Adipose tissue (tissue), 3 donors: Measurements from ENCODE around the gene GNA12. TPM values are rescaled to one million over a fixed set of nuclear protein-coding genes. Genes with fewer than 3 reads are reported as not detected.

Source experiments
- H3K27ac ChIP-seq: one replicate; pipeline ENCODE4 v1.5.1; 2013; ENCODE audit warnings: low read depth, low read length
- WGBS, 3 donors: extraction: QIAGEN DNeasy Blood & Tissue Kit; methylation state at CpG; one replicate each; pipeline ENCODE4 v1.1.7; 2013; 5-methylcytosine and 5-hydroxymethylcytosine counted together
- polyA plus RNA-seq, 3 donors: library from polyadenylated mRNA; stranded (reverse); fragments of 200-250 nt; gene quantifications; one replicate each; pipeline ENCODE4 v1.2.3, GENCODE V29; 2013
- donor health status: healthy with polysubstance abuse.
- donor health status: Bipolar disorder and iron deficiency.
- donor health status: healthy.

The GNA12 gene
- polyA plus RNA-seq, 3 donors: 14.8 to 42.6 (median 39.9) TPM

GRCh38 chr7:2811476-2812113 is 32.5 kb downstream of the GNA12 start:
- 49 to 88% (median 55%) methylated on average over 19 of the region's 19 CpGs for WGBS, 3 donors
- H3K27ac ChIP-seq: peak overlapping the region; percentile 9

DNA sequence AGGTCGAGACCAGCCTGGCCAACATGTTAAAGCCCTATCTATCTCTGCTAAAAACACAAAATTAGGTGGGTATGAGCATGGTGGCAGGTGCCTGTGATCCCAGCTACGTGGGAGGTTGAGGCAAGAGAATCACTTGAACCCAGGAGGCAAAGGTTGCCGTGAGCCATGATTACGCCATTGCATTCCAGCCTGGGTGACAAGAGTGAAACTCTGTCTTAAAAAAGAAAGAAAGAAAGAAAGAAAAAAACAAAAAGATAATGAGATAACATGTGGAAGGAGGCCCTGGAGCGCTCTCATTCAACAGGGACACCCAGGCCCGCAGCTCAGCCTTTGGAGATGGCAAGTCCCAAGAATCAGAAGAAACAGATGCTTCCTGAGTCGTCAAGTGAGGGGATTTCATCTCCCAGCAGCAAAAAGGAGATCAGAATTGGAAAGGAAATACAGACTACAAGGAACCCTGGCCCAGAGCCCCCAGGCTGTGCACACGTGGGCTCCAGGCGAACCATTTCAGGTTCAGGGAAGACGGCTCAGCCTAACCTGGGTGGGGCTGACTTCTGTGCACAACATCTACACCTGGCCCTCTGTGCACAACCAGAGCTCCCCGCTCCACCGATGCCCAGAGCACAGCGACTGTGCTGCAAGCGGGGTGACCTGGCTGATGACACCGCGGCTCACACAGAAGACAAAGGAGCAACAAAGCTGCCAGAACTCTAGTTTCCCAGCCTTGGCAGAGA is 33.3 kb downstream of the GNA12 start:
- no peak overlapping the region for H3K27ac ChIP-seq
- WGBS, 3 donors: 60 to 85% (median 68%) methylated on average over 16 of the region's 16 CpGs

DNA sequence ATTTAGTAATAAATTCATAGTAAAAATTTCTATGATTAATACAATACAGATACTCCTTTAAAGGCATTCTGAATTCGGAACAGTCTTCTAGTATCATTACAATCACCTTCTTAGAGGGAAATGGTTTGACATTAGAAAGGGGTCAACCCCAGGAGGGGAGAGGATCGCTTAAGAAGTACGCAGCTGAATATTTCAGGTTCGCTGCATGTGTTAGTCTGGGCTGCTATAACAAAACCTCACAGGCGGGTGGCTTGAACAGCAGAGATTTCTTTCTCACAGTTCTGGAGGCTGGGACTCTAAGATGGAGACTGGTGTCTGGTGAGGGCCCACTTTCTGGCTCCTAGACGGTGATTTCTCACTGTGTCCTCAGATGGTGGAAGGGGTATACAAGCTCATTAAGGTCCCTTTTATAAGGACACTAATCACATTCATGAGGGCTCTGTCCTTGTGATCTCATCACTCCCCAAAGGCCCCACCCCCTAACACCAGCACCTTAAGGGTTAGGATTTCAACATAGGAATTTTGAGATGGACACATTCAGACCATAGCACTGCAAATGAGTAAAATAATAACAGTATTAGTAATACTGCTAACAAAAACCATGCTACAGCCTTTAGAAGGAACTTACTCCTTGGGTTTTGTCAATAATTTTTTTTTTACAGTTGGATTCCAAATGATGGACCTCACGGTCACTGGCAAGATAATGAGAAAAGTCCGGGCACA is 34.0 kb downstream of the GNA12 start:
- WGBS, 3 donors: 92 to 98% (median 97%) methylated on average over 8 of the region's 8 CpGs
- no peak overlapping the region for H3K27ac ChIP-seq

DNA sequence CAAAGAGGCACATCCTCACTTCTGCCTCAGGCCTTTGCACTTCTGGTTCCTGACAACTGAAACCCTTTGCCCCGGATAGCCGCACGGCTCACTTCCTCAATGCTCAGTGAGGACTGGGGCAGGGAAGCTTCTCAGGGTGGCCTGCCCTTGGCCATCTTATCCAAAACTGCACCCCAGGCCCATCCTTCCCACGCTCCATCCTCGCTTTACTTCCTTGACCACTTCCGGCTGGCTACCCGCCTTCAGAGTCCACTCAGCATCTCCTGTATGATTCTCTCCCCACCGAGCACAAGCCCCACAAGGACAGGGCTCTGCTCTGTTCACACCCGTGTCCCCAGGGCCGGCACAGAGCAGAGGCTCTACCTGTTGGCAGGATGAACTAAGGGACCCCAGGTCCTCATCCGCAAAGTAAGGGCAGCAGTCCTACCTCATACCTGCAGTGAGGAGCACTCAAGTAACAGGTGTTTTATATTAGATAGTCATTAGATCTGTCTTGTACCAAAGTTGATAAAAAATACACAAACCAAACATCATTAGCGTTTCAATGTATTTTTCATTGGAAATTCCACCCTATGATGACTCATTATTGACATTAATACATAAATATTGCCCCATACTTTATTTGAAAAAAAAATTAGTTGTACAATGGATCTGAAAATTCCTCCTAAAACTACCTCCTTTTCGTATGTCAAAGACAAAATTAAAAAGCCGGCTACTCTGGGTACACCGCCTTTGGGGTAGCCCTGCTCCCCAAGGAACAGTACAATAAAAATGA is 35.0 kb downstream of the GNA12 start:
- WGBS, 3 donors: 79 to 90% (median 79%) methylated on average over 15 of the region's 15 CpGs
- no peak overlapping the region for H3K27ac ChIP-seq

DNA sequence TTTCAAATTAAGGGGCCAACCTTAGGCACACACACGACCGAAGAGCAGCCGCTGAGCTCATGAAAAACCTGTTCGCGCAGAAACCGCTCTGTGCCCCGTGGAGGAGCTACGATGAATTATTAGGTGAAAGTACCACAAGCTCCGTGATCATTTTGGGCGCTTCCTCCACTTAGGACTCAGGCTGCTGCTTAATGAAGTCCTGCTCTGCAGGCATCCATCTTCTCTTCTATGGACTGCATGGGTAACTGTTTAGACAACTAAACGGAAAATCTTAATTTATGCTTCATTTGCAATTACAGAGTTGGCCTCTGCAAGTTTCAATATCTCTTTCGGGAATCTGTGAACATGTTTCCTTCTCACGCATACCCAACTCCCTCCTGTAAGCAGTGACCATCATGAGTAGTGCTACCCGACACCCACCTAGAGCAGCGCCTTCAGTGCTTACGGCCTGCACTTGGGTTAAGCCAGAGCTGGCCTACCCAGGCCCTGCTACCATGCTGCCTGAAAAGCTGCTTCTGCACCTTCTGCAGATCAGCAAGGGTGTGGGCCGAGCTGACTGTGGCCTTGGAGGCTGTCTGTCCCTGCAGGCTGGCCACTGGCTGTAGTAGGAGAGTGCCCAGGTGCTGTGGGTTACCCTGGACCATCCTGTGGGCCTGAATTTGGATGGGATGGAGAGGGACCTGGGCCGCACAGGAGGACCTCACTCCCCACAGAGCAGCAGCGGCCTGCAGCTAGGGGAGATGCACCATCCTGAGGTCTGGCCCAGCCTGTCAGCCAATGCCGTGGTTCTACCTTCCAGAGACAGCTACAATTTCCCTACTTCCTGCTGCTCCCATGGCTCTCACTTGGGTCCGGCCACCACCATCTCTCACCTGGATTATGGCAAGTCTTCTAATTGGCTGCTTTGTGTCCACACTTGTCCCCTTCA is 36.0 kb downstream of the GNA12 start:
- H3K27ac ChIP-seq: no peak overlapping the region
- WGBS, 3 donors: 63 to 83% (median 68%) methylated on average over 21 of the region's 21 CpGs

DNA sequence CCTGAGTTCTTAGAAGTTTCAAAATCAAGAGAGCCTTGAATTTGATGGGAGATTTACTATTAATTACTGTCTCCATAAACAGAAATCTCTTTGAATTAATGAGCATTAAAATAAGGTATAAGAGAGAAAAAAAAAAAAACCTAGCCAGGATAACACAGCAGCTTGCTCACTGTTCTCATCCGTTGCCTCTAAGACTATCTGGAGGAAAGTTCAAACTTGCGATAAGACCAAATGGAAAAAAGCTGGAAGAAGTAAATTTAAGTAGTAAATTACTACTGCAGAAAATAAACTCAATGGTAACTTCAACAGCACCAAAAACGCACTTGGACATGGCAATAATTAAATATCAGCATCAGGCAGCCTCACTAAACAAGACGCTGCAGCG is 36.7 kb downstream of the GNA12 start:
- 46 to 82% (median 56%) methylated on average over 5 of the region's 5 CpGs for WGBS, 3 donors
- H3K27ac ChIP-seq: no peak overlapping the region

DNA sequence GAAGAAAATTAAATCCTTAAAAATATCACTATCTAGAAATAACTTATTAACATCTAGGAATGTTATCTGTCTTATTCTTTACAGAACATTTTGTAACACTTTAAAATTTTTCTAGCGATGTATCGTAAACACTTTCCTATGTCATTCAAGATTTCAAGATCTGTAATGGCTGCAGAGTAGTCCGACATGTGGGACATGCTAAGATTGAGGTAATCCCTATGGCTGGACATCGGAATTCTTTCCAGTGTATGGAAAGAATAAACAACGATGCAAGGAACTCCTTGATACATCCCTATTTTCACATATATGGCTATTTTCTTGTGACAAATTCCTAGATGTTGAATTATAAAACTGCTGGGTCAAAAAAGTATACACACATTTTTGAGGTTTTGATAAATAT is 37.5 kb downstream of the GNA12 start:
- H3K27ac ChIP-seq: no peak overlapping the region
- 92 to 97% (median 93%) methylated on average over 5 of the region's 5 CpGs for WGBS, 3 donors

DNA sequence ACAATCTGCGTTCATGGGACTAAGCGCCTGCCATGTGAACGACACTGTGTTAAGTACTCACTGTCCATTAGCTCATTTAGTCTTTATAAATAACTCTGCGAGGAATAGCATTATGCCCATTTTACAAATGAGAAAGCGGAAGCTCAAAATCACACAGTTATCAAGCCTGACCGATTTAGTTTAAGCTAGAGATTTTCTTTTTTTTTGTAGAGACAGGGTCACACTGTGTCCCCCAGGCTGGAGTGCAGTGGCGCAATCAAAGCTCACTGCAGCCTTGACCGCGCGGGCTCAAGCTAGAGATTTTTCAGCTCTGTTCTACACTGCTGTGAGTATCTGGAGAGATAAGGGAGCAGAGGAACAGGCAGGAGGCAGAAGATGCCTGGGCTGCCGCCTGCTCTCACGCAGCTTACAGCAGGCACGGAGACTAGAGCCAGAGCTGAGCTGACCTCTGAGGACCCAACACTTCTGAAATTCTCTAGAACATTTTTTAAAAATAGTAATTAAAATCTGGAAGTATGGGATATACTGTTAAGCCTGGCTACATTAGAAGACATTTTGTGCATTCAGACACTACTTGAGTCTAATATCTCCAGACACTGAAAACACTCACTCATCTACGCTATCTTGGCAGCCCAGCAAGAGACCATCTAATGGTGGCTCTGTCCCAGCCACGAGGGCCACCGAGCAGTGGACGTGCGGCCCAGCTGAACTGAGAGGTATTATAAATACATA is 38.7 kb downstream of the GNA12 start:
- 89 to 93% (median 91%) methylated on average over 18 of the region's 18 CpGs for WGBS, 3 donors
- no peak overlapping the region for H3K27ac ChIP-seq

DNA sequence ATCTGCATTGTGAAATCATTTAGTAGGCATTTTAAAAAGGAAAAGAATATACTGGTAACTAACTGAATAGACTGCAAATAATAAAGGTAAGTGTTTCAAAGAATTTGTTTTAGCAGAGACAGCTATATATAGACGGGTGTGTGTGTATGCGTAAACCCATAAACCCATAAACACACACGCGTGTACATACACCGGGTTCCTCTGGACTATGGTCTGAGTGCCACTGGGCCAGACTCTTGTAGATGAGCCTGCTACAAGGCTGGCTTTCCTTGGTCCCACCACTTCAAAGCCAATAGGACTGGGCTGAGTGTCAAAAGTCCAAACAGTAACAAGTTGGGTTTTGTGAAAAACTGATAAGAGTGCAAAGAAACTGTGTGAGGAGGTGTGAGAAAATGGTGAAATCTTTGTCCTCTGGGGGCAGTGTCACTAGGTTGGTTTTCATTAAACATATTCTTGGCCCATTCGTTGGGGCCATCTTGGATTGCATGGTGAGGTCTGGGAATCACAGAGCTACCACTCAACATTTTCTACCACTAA is 39.8 kb downstream of the GNA12 start:
- no peak overlapping the region for H3K27ac ChIP-seq
- WGBS, 3 donors: 94 to 95% (median 94%) methylated on average over 6 of the region's 6 CpGs

- 88 to 94% (median 90%) methylated on average over 4 of the region's 4 CpGs for WGBS, 3 donors
Measured at GRCh38 chr7:2803755-2804154, 40.4 kb downstream of the GNA12 start.

DNA sequence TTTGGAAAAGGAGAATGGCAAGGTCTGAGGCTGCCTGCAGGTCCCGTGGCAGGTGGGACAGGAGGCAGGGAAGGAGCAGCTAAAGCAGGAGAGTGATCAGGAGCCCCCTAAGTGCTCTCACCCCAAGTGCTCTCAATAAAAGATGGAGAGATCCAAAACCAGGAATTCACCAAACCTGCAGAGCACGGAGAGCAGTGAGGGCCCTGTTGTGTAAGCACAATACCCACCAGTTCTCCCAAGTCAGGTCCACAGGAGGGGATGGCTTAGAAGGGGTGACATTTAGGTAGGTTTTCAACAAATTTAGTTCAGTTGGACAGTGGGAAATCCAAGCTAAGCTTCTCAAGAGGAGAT is 40.8 kb downstream of the GNA12 start:
- 50 to 87% (median 77%) methylated on average over 2 of the region's 2 CpGs for WGBS, 3 donors
- H3K27ac ChIP-seq: no peak overlapping the region

More at GRCh38 chr7:2803755-2804154, 40.4 kb downstream of the GNA12 start:
- no peak overlapping the region for H3K27ac ChIP-seq

- no peak overlapping the region for H3K27ac ChIP-seq
- WGBS, 3 donors: 44 to 64% (median 53%) methylated on average over 28 of the region's 28 CpGs
Measured at GRCh38 chr7:2802504-2803341, 41.4 kb downstream of the GNA12 start.

DNA sequence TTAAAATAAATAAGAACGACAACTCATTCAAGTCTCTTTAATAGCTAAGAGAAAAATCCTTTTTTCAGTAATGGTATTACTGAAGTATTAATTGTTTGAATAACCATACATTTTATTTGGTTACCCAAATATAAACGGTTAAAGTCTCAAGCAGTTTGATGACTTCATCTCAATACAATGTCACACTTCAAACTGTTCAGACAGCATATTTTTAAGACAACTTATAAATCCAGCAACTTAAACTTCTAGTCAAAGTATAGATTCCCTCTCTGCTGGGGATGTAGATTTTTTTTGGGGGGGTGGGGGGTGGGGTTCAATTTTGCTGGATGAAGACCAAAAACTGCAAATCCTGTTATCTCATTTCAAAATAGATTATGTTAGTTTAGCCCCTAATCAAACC is 42.0 kb downstream of the GNA12 start:
- WGBS, 3 donors: 58 to 62% (median 59%) methylated on average over 2 of the region's 2 CpGs
- H3K27ac ChIP-seq: no peak overlapping the region

DNA sequence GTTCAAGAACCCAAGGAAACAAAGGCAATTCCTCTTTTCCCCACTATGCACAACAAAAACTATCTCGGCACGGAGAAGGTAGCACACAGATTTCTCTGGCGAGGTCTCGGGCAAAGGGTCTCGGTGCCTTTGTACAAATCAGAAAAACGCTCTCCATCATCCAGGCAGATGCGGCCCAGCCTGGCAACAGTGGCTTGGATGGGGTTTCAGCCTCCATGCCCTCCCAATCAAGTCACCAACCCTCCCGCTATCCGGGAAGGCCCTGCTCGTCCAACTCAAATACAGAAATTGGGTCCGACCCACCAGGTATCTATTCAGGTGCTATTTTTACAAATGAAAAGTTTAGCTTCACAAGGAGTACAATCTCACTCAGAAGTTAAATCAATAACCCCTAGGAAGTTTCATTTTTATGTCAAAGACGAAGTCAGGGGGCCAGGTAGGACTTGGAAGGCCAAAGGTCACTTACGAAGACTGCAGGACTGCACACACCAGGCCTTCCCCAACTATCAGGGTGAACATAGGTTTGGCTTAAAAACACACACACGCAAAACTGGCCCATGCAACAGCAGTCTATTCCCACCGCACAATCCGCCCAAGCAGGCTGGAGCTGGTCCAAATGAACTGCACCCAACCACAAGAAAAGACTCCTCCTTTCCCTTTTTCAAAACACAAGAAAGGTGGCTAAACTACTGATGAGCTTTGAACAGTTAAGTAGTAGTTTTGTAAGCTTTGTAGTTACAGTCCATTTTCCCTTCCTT is 43.0 kb downstream of the GNA12 start:
- 68 to 74% (median 74%) methylated on average over 16 of the region's 16 CpGs for WGBS, 3 donors
- no peak overlapping the region for H3K27ac ChIP-seq

DNA sequence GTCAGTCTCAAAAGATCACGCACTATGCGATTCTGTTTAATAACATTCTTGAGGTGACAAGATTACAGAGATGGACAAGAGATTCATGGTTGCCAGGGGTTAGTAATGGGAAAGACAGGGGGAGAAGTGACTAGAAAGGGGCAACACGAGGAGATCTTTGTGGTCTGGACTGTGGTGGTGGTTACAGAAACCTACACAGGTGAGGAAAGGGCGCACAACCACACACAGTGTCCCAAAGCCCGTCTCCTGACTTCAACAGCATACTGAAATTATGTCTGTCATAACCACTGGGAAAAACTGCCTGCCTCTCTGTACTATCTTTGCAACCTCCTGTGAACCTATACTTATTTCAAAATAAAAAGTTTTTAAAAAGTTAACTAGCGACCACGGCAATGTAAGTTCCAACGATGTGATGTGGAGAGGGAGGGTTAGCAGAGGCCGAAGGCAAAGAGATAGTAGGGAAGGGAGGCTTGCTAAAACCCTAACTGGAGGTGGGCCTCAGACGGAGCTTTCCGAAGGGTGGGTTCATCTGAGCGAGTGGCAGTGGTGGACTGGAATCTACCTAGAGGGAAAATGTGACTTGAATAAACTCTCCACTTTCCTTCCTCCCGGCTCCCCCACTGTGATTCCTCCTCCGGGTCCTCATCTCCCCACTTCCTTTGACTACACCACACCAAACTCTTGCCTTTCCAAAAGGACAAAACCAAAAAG is 43.7 kb downstream of the GNA12 start:
- no peak overlapping the region for H3K27ac ChIP-seq
- whole genome bisulfite sequencing, 3 donors: 86 to 96% (median 95%) methylated on average over 14 of the region's 14 CpGs
